ENCODE measurements around the gene SLC39A11.
"Not testable (repeated sequence)": the region's sequence is repeated elsewhere in the genome, so short reads cannot be mapped to it uniquely, and the experiment has no call there.

SLC39A11 gene, protein sequence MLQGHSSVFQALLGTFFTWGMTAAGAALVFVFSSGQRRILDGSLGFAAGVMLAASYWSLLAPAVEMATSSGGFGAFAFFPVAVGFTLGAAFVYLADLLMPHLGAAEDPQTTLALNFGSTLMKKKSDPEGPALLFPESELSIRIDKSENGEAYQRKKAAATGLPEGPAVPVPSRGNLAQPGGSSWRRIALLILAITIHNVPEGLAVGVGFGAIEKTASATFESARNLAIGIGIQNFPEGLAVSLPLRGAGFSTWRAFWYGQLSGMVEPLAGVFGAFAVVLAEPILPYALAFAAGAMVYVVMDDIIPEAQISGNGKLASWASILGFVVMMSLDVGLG

GRCh38 chr17:73092523-73093135, at the start of gene SLC39A11:
TSS of gene SLC39A11 (minus strand) at chr17:73092688. CDS start at chr17:73088764, 3,924 bp downstream.
- peak; percentile 62 for DNase-seq

DNA sequence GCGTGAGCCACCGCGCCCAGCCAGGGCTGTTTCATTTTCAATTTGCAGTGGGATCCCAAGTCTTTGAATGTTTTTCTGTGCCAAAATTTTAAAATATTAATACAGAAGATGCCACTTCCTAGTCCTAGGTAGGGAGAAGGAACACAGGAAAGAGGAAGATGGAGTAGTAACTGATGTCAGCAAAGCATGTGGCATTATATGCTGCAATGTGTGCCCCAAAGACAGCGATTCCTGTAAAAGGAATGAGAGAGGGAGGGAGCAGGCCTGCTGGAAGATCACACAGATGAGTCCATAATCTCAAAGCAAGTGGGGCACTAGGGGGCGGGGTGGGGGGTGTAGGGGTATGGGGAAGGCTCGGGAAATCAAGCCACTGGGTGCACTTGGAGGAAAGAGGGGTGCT, 48.9 kb upstream of the SLC39A11 start:
- no peak for DNase-seq

DNA sequence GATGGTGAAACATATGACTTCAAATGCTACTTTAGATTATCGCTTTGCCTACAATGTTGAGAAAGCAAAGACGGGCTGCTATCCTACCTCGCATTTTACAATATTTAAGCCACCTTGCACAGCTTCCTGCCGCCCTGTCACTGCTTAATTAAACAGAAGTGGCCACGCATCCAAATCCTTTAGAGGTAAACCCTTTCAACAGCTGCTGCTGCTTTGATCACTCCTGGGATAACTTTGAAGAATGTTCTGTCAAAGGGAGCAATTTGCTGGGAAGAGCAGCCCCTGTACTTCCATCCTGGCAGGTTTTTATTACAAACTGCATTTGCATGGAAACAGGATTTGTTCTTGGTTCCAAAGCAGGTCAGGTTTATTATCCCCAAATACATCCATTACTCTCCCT, 48.1 kb upstream of the SLC39A11 start:
- no peak for DNase-seq

DNA sequence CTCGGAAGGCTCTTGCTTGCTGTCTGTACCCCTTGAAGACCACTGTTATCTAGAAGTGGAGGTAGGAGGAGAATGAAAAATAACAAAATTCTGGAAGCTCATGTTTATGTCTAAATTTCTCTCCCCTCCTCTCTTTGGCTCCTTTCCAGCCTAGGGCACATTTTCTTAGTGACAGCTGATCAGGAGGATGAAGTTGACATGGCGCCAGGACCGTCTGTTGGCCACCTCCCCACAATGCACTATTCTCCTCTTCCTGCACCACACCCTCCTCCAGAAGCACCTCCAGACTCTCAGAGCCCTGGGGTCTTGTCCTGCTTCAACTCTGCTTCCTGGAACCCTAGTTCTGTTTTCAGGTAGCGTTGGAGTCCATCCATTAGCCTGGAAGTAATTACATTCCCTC, 46.8 kb upstream of the SLC39A11 start:
- no peak for DNase-seq

DNA sequence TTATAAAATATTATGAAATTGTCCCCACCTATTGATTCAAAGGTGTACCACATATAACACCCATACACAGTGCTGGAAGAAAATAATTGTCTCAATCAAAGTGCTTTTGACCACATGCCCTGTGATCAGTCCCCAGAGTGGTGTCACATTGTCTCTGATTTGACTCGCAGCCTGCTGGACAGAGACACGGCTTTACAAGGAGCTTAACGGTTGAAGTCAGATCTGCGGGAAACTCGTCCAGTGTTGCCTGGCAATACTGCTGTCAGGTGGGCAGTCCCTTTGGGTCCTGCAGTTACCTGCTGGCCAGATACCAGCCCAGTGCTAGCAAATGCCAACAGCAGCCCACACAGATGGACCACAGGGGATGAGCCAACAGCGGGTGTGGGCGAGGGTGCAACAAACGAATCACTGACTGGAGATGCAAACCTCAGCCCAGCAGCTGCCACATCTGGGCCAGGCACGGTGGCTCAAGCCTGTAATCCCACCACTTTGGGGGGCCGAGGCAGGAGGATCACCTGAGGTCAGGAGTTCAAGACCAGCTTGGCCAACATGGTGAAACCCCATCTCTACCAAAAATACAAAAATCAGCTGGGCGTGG, 46.2 kb upstream of the SLC39A11 start:
- no peak for DNase-seq

DNA sequence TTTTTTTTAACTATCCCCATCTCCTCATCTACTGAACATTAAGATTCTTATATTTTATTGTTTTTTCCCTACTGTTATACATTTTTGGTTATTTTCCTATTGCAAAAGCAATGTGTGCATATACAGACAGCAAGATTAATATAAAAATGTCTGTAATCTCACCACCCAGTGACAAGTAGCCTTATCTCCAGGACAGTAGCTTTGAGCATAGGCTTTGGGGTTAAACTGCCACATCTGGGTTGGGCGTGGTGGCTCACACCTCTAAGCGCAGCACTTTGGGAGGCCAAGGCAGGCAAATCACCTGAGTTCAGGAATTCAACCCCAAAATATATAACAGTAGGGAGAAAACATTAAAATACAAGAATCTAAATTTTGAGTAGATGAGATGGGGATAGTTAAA, 44.9 kb upstream of the SLC39A11 start:
- DNase-seq: no peak

GRCh38 chr17:73135766-73136165, 43.3 kb upstream of the SLC39A11 start:
- no peak for DNase-seq

DNA sequence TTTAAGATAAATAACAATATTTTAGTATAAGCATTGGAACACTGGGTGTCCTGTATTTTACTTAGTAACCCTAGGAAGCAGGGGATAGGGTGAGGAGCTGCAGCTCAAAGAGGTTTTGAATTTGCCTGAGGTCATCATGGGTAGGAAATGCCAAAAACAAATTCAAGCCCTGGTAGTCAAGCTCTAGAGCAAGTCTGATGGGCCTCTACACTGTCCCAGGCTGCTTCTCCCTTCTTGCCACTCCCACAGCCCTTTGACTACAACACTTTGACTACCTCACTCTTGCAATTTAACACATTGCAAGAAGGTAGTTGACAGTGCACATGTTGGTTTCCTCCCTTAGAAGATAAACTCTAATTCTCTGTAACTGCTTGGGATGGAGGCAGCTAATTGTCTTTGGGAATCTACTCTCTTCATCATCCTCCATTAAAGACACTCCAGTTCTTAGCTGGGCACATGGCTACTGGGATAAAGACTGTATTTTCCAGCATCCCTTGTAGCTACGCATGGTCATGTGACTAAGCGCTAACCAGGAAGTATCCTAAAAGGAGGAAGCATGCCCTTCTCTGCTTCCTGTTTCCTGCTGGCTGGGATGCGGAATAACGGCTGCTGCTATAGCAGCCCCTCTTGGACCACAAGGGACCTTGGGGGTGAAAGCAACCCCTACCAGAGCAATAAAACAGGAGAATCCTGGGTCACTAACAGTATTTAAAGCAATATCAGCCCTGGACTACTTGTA, 41.6 kb upstream of the SLC39A11 start:
- no peak for DNase-seq

GRCh38 chr17:73132085-73132492, 39.6 kb upstream of the SLC39A11 start:
- no peak for DNase-seq

DNA sequence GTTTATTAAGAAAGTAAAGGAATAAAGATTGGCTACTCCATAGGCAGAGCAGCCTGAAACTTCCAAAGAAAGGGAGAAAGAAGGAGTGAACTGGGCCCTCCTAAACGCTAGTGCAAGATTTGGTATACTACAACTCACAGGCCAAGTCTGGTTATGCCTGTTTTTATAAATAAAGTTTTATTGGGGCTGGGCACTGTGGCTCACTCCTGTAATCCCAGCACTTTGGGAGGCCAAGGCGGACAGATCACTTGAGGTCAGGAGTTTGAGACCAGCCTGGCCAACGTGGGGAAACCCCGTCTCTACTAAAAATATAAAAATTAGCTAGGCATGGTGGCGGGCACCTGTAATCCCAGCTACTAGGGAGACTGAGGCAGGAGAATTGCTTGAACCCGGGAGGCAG, 39.0 kb upstream of the SLC39A11 start:
- DNase-seq: not testable (repeated sequence)

GRCh38 chr17:73130977-73131376, 38.5 kb upstream of the SLC39A11 start:
- no peak for DNase-seq

DNA sequence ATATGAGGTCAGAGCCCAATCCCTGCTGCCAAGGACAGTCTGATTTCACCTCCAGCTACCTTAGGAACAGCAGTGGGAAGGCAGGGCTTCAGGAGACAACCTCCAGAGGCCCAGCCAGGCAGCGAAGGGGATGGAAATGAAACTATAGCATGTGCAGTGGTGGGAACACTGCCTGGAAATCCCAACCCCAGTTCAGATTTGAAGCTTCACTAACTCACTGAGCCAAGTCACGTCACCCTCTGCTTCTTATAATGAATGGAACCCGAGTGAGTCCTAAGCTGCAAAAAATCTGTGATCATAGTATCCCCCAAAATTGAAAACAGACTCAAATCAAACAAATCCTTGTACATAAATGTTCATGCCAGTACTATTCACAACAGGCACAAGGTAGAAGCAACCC, 36.0 kb upstream of the SLC39A11 start:
- DNase-seq: no peak

GRCh38 chr17:73126716-73127473, 34.4 kb upstream of the SLC39A11 start:
- no peak for DNase-seq

- DNase-seq: no peak
These were observed 31.3 kb upstream of the SLC39A11 start for GRCh38 chr17:73123606-73124320.

DNA sequence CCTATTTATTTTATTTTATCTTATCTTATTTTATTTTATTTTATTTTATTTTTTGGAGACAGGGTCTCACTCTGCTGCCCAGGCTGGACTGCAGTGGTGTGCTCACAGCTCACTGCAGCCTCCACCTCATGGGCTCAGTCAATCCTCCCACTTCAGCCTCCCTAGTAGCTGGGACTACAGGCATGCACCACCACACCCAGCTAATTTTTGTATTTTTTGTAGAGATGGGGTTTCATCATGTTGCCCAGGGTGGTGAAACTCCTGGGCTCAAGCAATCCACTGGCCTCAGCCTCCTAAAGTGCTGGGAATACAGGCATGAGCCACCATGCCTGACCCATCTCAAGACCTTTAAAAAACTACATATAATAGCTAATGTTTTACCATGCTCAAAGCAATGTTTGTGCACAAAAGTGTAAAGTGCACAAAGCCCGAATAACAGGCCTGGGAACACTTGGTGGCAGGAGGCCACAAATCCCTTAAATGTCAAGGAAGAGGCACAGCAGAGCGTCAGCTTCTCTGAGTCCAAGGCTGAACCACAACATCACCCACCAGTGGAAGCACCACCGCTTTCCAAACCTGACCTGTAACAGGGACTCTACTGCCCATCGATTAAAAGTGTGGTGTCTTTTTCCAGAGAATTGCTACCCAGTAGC, 30.6 kb upstream of the SLC39A11 start:
- no peak for DNase-seq

DNA sequence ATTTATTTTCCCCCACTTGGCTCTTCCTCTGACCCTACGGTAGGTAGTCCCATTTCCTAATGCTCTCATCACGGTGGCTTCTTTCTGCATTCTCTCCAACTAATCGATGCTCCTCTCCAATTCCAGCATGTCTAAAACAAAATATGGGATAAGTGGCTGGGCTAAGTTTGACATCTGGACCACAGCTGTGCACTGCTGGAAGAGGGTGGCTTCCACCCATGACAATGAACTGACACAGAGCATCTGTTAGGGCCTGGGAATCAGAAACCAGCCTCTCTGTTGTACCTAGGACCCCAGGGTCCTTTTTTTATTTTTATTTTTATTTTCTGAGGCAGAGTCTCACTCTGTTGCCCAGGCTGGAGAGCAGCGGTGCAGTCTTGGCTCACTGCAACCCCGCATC, 29.0 kb upstream of the SLC39A11 start:
- no peak for DNase-seq

DNA sequence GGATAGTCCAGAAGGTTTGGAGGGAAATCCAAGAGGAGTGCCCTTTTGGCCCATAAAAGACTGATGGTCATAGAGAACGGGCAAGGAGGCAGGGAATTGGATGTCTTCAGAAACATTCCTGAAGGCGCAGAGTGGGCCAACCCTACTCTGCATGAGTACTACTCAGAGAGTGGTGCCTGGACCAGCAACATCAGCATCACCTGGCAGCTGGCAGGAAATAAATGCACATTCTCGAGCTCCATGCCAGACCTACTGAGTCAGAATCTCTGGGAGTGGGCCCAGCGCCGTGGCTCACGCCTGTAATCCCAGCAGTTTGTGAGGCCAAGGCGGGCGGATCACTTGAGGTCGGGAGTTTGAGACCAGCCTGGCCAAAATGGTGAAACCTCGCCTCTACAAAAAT, 27.1 kb upstream of the SLC39A11 start:
- DNase-seq: no peak

- peak; percentile 27 for DNase-seq
These were observed 26.5 kb upstream of the SLC39A11 start for GRCh38 chr17:73118951-73119391.

DNA sequence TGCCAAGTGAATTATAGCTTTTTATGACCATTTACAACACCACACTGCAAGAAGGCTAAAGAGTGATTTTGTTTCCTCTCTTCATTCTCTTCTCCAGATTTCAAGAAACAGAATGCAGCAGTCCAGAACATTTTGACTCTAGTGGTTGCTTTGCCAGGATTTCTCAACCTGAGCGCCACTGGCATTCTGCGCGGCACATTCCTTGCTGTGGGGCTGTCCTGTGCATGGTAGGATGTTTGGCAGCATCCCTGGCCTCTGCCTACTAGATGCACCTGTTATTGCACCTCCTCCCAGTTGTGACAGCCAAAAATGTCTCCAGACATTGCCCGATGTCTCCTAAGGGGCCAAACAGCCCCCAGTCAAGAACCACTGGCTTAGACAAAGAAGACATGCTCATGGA, 25.7 kb upstream of the SLC39A11 start:
- DNase-seq: no peak

- DNase-seq: no peak
These were observed 19.8 kb upstream of the SLC39A11 start for GRCh38 chr17:73112246-73112645.

DNA sequence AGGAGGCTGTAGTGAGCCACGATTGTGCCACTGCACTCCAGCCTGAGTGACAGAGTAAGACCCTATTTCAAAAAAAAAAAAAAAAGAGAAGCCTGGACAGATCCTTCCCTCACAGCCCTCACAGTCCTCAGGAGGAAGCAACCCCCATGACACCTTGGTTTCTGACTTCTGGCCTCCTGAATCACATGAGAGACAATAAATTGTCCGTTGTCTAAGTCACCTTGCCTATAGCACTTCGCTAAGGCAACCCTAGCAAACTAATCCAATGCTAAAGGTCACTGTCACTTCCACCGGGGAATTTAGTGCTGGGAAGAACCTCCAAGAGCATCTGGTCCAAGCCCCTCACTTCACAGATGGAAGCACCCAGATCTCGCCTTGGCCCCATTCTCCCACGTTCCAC, 18.9 kb upstream of the SLC39A11 start:
- no peak for DNase-seq

DNA sequence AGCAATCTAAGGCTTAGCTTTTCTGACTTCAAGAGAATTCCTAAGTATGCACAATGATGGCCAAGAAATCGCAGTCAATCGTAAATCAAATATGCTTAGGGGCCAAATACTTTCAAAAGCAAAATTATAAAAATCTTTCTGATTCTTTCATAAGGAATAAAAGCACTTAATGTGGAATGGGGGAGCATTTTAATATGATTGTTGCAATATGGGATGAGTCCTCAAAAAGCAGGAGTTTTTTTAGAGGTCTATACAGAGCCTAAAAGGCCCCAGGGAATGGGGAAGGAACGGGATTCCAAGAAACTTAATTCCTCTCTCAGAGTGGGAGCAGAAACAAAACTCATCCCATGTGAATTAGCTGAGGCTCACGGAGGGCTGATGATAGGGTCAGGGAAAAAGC, 14.7 kb upstream of the SLC39A11 start:
- DNase-seq: no peak
